ENCODE data around the gene ZNF497. TPM values are rescaled to one million over a fixed set of nuclear protein-coding genes. Genes with fewer than 3 reads are reported as not detected.

Gene ZNF497
- total and polyA plus RNA-seq, 3 experiments from 2014 or later: 1.0 to 1.7 (median 1.7) TPM

- Histone ChIP-seq H3K4me1 (ENCODE audit: insufficient read depth, low read length) (peaks cover 10% of the 10 kb centered on the region), H3K36me3 (ENCODE audit: insufficient read depth, low read length) (no peaks in the 10 kb centered on the region), H3K9me3 (ENCODE audit: low read length) (no peaks in the 10 kb centered on the region), H3K27me3 (ENCODE audit: insufficient read depth, low read length, poor library complexity, severe bottlenecking) (no peaks in the 10 kb centered on the region), H3K4me3 (ENCODE audit: low read length) (peak overlapping the region; percentile 47), H3K27ac (ENCODE audit: low read depth, low read length) (no peak overlapping the region)
- DNase-seq: peak in 4 of 5 donors; percentile 12 to 70 (median 56)
- H3K27ac Mint-ChIP-seq: peak overlapping the region in 2 of 8 donors; percentile 24
- peaks cover 0 to 37% (median 13%) of the 10 kb centered on the region in 3 donors for H3K4me1 Mint-ChIP-seq
- H3K4me3 Mint-ChIP-seq: peak overlapping the region; percentile 52 to 76 (median 66)
- H3K36me3 Mint-ChIP-seq: peaks cover 0 to 6% (median 2%) of the 10 kb centered on the region in 3 donors
- CTCF ChIA-PET: interaction anchor here (1.1 to 1.2 kb wide), 2 partner anchors 128 to 164 kb away, joined by 3 to 4 read pairs; no protein-coding TSS in a partner anchor
- POLR2A ChIA-PET: interaction anchor here (0.5 to 1.9 kb wide), 7 partner anchors 9 to 298 kb away, joined by 3 to 16 read pairs (median 3); partner anchors contain the start of genes ZNF132, ZNF274, ZNF837 and ZSCAN22
- H3K9me3 Mint-ChIP-seq: peaks cover 0 to 2% (median 0%) of the 10 kb centered on the region in 5 donors
- peaks cover 0 to 2% of the 10 kb centered on the region in 2 donors for H3K27me3 Mint-ChIP-seq
Observed at GRCh38 chr19:58355908-58356765, 6.4 kb downstream of the ZNF497 start.

- no peak overlapping the region for H3K4me3 ChIP-seq (ENCODE audit: low read length)
- peaks cover 0 to 37% (median 13%) of the 10 kb centered on the region in 3 donors for H3K4me1 Mint-ChIP-seq
- peaks cover 0 to 2% (median 0%) of the 10 kb centered on the region in 5 donors for H3K9me3 Mint-ChIP-seq
- H3K36me3 Mint-ChIP-seq: peaks cover 0 to 10% (median 2%) of the 10 kb centered on the region in 3 donors
- peak overlapping the region; percentile 16 to 76 (median 54) for H3K4me3 Mint-ChIP-seq
- H3K36me3 ChIP-seq (ENCODE audit: insufficient read depth, low read length): no peaks in the 10 kb centered on the region
- ChIA-PET CTCF (no interaction called here), POLR2A (interaction anchor here (1.2 to 1.9 kb wide), 2 partner anchors 8 to 29 kb away, joined by 4 to 16 read pairs; partner anchors contain the start of gene ZSCAN22)
- peaks cover 0 to 2% of the 10 kb centered on the region in 2 donors for H3K27me3 Mint-ChIP-seq
- H3K4me1 ChIP-seq (ENCODE audit: insufficient read depth, low read length): peaks cover 10% of the 10 kb centered on the region
- no peak for DNase-seq
- H3K27me3 ChIP-seq (ENCODE audit: insufficient read depth, low read length, poor library complexity, severe bottlenecking): no peaks in the 10 kb centered on the region
- H3K27ac Mint-ChIP-seq: peak overlapping the region in 4 of 8 donors; percentile 17 to 51 (median 40)
- no peaks in the 10 kb centered on the region for H3K9me3 ChIP-seq (ENCODE audit: low read length)
- no peak overlapping the region for H3K27ac ChIP-seq (ENCODE audit: low read depth, low read length)
Observed at GRCh38 chr19:58355215-58355796, 7.2 kb downstream of the ZNF497 start.

- POLR2A ChIA-PET: no interaction called here
- no peak overlapping the region for H3K4me3 ChIP-seq (ENCODE audit: low read length)
- H3K4me1 Mint-ChIP-seq: peaks cover 3 to 40% (median 15%) of the 10 kb centered on the region in 3 donors
- no peak overlapping the region for H3K27ac ChIP-seq (ENCODE audit: low read depth, low read length)
- DNase-seq: no peak
- peaks cover 10% of the 10 kb centered on the region for H3K4me1 ChIP-seq (ENCODE audit: insufficient read depth, low read length)
- H3K4me3 Mint-ChIP-seq: peak overlapping the region in 2 of 7 donors; percentile 2 to 73
- no peaks in the 10 kb centered on the region for H3K36me3 ChIP-seq (ENCODE audit: insufficient read depth, low read length)
- H3K9me3 ChIP-seq (ENCODE audit: low read length): no peaks in the 10 kb centered on the region
- peaks cover 0 to 2% of the 10 kb centered on the region in 2 donors for H3K27me3 Mint-ChIP-seq
- no peak overlapping the region for H3K27ac Mint-ChIP-seq
- peaks cover 0 to 2% (median 0%) of the 10 kb centered on the region in 5 donors for H3K9me3 Mint-ChIP-seq
- H3K27me3 ChIP-seq (ENCODE audit: insufficient read depth, low read length, poor library complexity, severe bottlenecking): no peaks in the 10 kb centered on the region
- peaks cover 0 to 12% (median 3%) of the 10 kb centered on the region in 3 donors for H3K36me3 Mint-ChIP-seq
- CTCF ChIA-PET: no interaction called here
Observed at GRCh38 chr19:58354478-58355030, 8.0 kb downstream of the ZNF497 start.

GRCh38 chr19:58353717-58354477 lies 8.7 kb downstream of the ZNF497 start:
- peak in 1 of 5 donors; percentile 46 for DNase-seq
- no peak overlapping the region for H3K4me3 ChIP-seq (ENCODE audit: low read length)
- H3K36me3 ChIP-seq (ENCODE audit: insufficient read depth, low read length): no peaks in the 10 kb centered on the region
- Mint-ChIP-seq H3K27me3 (peaks cover 0 to 2% of the 10 kb centered on the region in 2 donors), H3K4me1 (peaks cover 5 to 46% (median 17%) of the 10 kb centered on the region in 3 donors), H3K9me3 (peaks cover 0 to 2% (median 0%) of the 10 kb centered on the region in 5 donors), H3K4me3 (peak overlapping the region in 2 of 7 donors; percentile 2 to 73), H3K27ac (no peak overlapping the region), H3K36me3 (peaks cover 0 to 13% (median 5%) of the 10 kb centered on the region in 3 donors)
- H3K9me3 ChIP-seq (ENCODE audit: low read length): no peaks in the 10 kb centered on the region
- no peaks in the 10 kb centered on the region for H3K27me3 ChIP-seq (ENCODE audit: insufficient read depth, low read length, poor library complexity, severe bottlenecking)
- POLR2A ChIA-PET: no interaction called here
- CTCF ChIA-PET: no interaction called here
- H3K27ac ChIP-seq (ENCODE audit: low read depth, low read length): no peak overlapping the region
- H3K4me1 ChIP-seq (ENCODE audit: insufficient read depth, low read length): peaks cover 10% of the 10 kb centered on the region

GRCh38 chr19:58352760-58353671 lies 9.5 kb downstream of the ZNF497 start, which contains the start of gene A1BG:
TSS of gene A1BG (minus strand) at chr19:58353492. CDS start at chr19:58353437, 55 bp downstream.
- Mint-ChIP-seq H3K9me3 (peaks cover 0 to 2% (median 0%) of the 10 kb centered on the region in 5 donors), H3K27ac (peak within 1 kb of the TSS in 2 of 8 donors; percentile 4 to 12), H3K4me3 (peak within 1 kb of the TSS in 3 of 7 donors; percentile 2 to 73 (median 9)), H3K36me3 (peaks cover 0 to 13% (median 5%) of the 10 kb centered on the region in 3 donors), H3K4me1 (peaks cover 14 to 51% (median 25%) of the 10 kb centered on the region in 3 donors), H3K27me3 (peaks cover 0 to 2% of the 10 kb centered on the region in 2 donors)
- Histone ChIP-seq H3K27ac (ENCODE audit: low read depth, low read length) (no peak within 1 kb of the TSS), H3K4me1 (ENCODE audit: insufficient read depth, low read length) (peaks cover 18% of the 10 kb centered on the region), H3K4me3 (ENCODE audit: low read length) (no peak within 1 kb of the TSS), H3K27me3 (ENCODE audit: insufficient read depth, low read length, poor library complexity, severe bottlenecking) (no peaks in the 10 kb centered on the region), H3K36me3 (ENCODE audit: insufficient read depth, low read length) (no peaks in the 10 kb centered on the region), H3K9me3 (ENCODE audit: low read length) (no peaks in the 10 kb centered on the region)
- peak in 1 of 5 donors; percentile 44 for DNase-seq
- POLR2A ChIA-PET: no interaction called here
- CTCF ChIA-PET: no interaction called here

GRCh38 chr19:58351990-58352755 lies 10.4 kb downstream of the ZNF497 start:
- peak overlapping the region in 2 of 8 donors; percentile 4 to 12 for H3K27ac Mint-ChIP-seq
- no peak for DNase-seq
- peak overlapping the region in 1 of 7 donors; percentile 9 for H3K4me3 Mint-ChIP-seq
- Histone ChIP-seq H3K9me3 (ENCODE audit: low read length) (no peaks in the 10 kb centered on the region), H3K36me3 (ENCODE audit: insufficient read depth, low read length) (no peaks in the 10 kb centered on the region), H3K27me3 (ENCODE audit: insufficient read depth, low read length, poor library complexity, severe bottlenecking) (no peaks in the 10 kb centered on the region), H3K27ac (ENCODE audit: low read depth, low read length) (no peak overlapping the region), H3K4me1 (ENCODE audit: insufficient read depth, low read length) (peaks cover 17% of the 10 kb centered on the region), H3K4me3 (ENCODE audit: low read length) (no peak overlapping the region)
- H3K4me1 Mint-ChIP-seq: peaks cover 19 to 48% (median 26%) of the 10 kb centered on the region in 3 donors
- peaks cover 0 to 2% of the 10 kb centered on the region in 2 donors for H3K27me3 Mint-ChIP-seq
- ChIA-PET POLR2A (no interaction called here), CTCF (no interaction called here)
- peaks cover 0 to 15% (median 5%) of the 10 kb centered on the region in 3 donors for H3K36me3 Mint-ChIP-seq
- peaks cover 0 to 2% (median 0%) of the 10 kb centered on the region in 5 donors for H3K9me3 Mint-ChIP-seq
